Endothelial cell of umbilical vein (primary cell): ENCODE results near the gene NXPE2. TPM values are rescaled to one million over a fixed set of nuclear protein-coding genes. Genes with fewer than 3 reads are reported as not detected.

Experiments
- BruUV-seq: library from RNA; stranded (reverse); fragments of 400-500 nt; replicated peaks from 2 replicates; lab custom pipeline; 2021; lab: Mats Ljungman, UMichigan
- CTCF ChIA-PET: fragments of 300-600, 350-600 bp; sonication (Branson Sonifier 250); formaldehyde crosslinking; loops from one replicate; lab custom pipeline; 2021; ENCODE audit warnings: antibody characterized with exemption, inconsistent platforms; lab: Charles Lee
- POLR2A ChIA-PET: fragments of 300-600, 350-600 bp; sonication (Branson Sonifier 250); formaldehyde crosslinking; loops from one replicate; lab custom pipeline; 2021; ENCODE audit warnings: antibody characterized with exemption, inconsistent platforms; lab: Charles Lee
- DNase-seq: peaks from one replicate; pipeline ENCODE4 v3.0.0-alpha.2; 2011; ENCODE audit warnings: low read depth, low spot score
- FAIRE-seq: peaks from 2 replicates; lab custom pipeline; 2011; peaks lifted over from hg19 to GRCh38; lab: Jason Lieb, UNC
- H2AFZ ChIP-seq: 2 replicates; pipeline ENCODE4 v1.6.0; 2012; ENCODE audit warnings: low read depth, low read length, control low read depth, inconsistent platforms
- H3K27ac ChIP-seq: 2 replicates; pipeline ENCODE4 v1.5.1; 2011; ENCODE audit warnings: low read depth, mild to moderate bottlenecking, control low read depth, low read length, moderate library complexity; ENCODE audit not compliant: insufficient read depth
- H3K27me3 ChIP-seq, 2 experiments: 2 replicates each; pipeline versions ENCODE4 v1.6.0 to v1.6.1; 2011; ENCODE audit warnings: low read length in 2 of 2, mixed read lengths in 1 of 2; ENCODE audit not compliant: control insufficient read depth in 2 of 2, insufficient read depth in 2 of 2
- H3K36me3 ChIP-seq, 2 experiments: 2 replicates in 1 of 2; 3 replicates in 1 of 2; pipeline ENCODE4 v1.5.1; 2011; ENCODE audit warnings: low read length in 2 of 2, mild to moderate bottlenecking in 1 of 2, moderate library complexity in 1 of 2; ENCODE audit not compliant: control insufficient read depth in 2 of 2, insufficient read depth in 2 of 2; ENCODE audit errors: extremely low read depth in 1 of 2
- H3K4me1 ChIP-seq: 3 replicates; pipeline ENCODE4 v1.5.1; 2011; ENCODE audit warnings: mild to moderate bottlenecking, low read length; ENCODE audit not compliant: control insufficient read depth, insufficient read depth; ENCODE audit errors: extremely low read depth
- H3K4me2 ChIP-seq: 2 replicates; pipeline ENCODE4 v1.6.1; 2011; ENCODE audit warnings: low read length, control low read depth, mixed read lengths; ENCODE audit not compliant: insufficient read depth
- H3K4me3 ChIP-seq, 3 experiments: fragments of 200-600 bp in 1 of 3; sonication (generic), shearing (Covaris generic) in 1 of 3; replicated peaks in 1 of 3; 2 replicates each; pipeline ENCODE4 v1.5.1; 2011 to 2016; ENCODE audit warnings: control low read depth in 3 of 3, low read length in 3 of 3, mild to moderate bottlenecking in 2 of 3, inconsistent platforms in 1 of 3, low read depth in 1 of 3, moderate library complexity in 1 of 3; ENCODE audit not compliant: insufficient read depth in 1 of 3
- H3K79me2 ChIP-seq: 2 replicates; pipeline ENCODE4 v1.6.0; 2012; ENCODE audit warnings: low read length, inconsistent platforms; ENCODE audit not compliant: control insufficient read depth, insufficient read depth
- H3K9ac ChIP-seq: replicated peaks from 2 replicates; pipeline ENCODE3; 2011; ENCODE audit warnings: low read length, control low read depth; ENCODE audit not compliant: insufficient read depth; ENCODE audit errors: extremely low read depth
- H3K9me1 ChIP-seq: replicated peaks from 3 replicates; pipeline ENCODE4 v1.6.0; 2011; ENCODE audit warnings: mild to moderate bottlenecking, low read length; ENCODE audit not compliant: control insufficient read depth, insufficient read depth; ENCODE audit errors: extremely low read depth
- H3K9me3 ChIP-seq: replicated peaks from 2 replicates; pipeline ENCODE4 v1.5.1; 2012; ENCODE audit warnings: low read length, inconsistent platforms; ENCODE audit not compliant: control insufficient read depth, insufficient read depth
- H4K20me1 ChIP-seq: replicated peaks from 2 replicates; pipeline ENCODE3; 2011; ENCODE audit warnings: mild to moderate bottlenecking, low read length; ENCODE audit not compliant: control insufficient read depth, insufficient read depth; ENCODE audit errors: extremely low read depth
- FOS ChIP-seq: IDR thresholded peaks from 2 replicates; pipeline ENCODE4 v1.6.1; 2011; ENCODE audit warnings: mild to moderate bottlenecking, low read length, moderate library complexity, borderline replicate concordance; ENCODE audit not compliant: insufficient read depth
- GATA2 ChIP-seq: IDR thresholded peaks from 2 replicates; pipeline ENCODE4 v1.7.0; 2011; ENCODE audit warnings: low read depth, mild to moderate bottlenecking, moderate library complexity, mixed read lengths, low read length; ENCODE audit not compliant: insufficient read length, insufficient read depth
- POLR2AphosphoS5 ChIP-seq: IDR thresholded peaks from 2 replicates; pipeline ENCODE4 v1.6.1; 2012; ENCODE audit warnings: low read depth, mild to moderate bottlenecking, control low read depth, low read length, moderate library complexity; ENCODE audit not compliant: insufficient read depth
- dilution Hi-C: fragments of 300-500 bp; cut with MboI; formaldehyde crosslinking; loops from one replicate; pipeline ENCODE4 v1.15.0; 2019; ENCODE audit warnings: low sequenced_read_pairs; ENCODE audit not compliant: extremely low pct_ligation_motif_present
- intact Hi-C: fragments of 100-400 bp; cut with micrococcal nuclease; formaldehyde crosslinking; loops from one replicate; pipeline ENCODE4 v1.10.0; 2022
- polyA plus RNA-seq, 4 experiments: library from polyadenylated mRNA; depleted of rRNA in 3 of 4; stranded (reverse) in 3 of 4; unstranded in 1 of 4; fragments of >200 nt; gene quantifications; 2 replicates each; pipeline versions ENCODE4 v1.2.1 to v1.2.3, GENCODE V29; 2011 to 2012; ENCODE audit warnings: missing spikeins in 1 of 4
- total RNA-seq: library from RNA; stranded (reverse); gene quantifications from 2 replicates; pipeline ENCODE4 v1.2.3, GENCODE V29; 2021
- TF ChIP-seq, protein P1 (sequence below), 2 donors: IDR thresholded peaks; 1 replicate in 1 of 2; 2 replicates in 1 of 2; pipeline ENCODE4 v1.5.1; 2011; ENCODE audit warnings: low read length in 2 of 2, mild to moderate bottlenecking in 2 of 2, moderate library complexity in 2 of 2, control low read depth in 1 of 2, inconsistent platforms in 1 of 2, low read depth in 1 of 2; ENCODE audit not compliant: insufficient read depth in 1 of 2; ENCODE audit errors: extremely low read depth in 1 of 2

NXPE2 gene
- total and polyA plus RNA-seq, 2 donors (not counting 3 experiments of a cell fraction or from before 2014, with no cell fraction given), result not detected

DNA sequence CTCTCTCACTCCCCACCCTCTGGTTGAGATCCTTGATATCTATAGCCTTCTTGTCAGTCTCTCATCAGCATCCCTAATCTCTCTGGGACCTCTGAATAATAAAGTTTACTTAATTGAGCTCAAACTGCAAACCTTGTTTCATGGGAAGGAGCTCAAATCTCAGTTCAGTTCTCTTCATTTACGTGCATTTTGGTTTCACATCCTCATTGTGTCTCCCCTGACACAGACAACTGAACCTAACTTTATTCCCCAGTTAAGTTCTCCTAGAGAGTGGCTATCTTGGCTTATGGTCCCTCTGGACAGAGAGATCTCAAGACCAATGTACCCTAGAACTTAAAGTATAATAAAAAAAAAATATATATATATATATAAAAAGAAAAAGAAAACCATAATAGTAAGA is 47.3 kb downstream of the NXPE2 start:
- H3K4me3 ChIP-seq, result no peak overlapping the region
- ChIA-PET POLR2A (no interaction called here), CTCF (interaction anchor here (2.7 kb wide), 1 partner anchor 13 kb away, joined by 11 read pairs; no protein-coding TSS in a partner anchor)
- H3K36me3 ChIP-seq, result no peaks in the 10 kb centered on the region
- no peak overlapping the region for H3K4me2 ChIP-seq
- H3K9ac ChIP-seq, result no peak overlapping the region
- no peak overlapping the region for H3K27ac ChIP-seq
- H4K20me1 ChIP-seq, result no peaks in the 10 kb centered on the region
- FAIRE-seq (no peak), DNase-seq (no peak)
- H3K4me1 ChIP-seq, result no peaks in the 10 kb centered on the region
- H3K9me3 ChIP-seq, result no peaks in the 10 kb centered on the region
- no peaks in the 10 kb centered on the region for H3K9me1 ChIP-seq
- no peaks in the 10 kb centered on the region for H3K27me3 ChIP-seq
- no peaks in the 10 kb centered on the region for H3K79me2 ChIP-seq
- TF ChIP-seq GATA2, result no peak
- TF ChIP-seq FOS, result no peak
- no peak for TF ChIP-seq POLR2AphosphoS5
- TF ChIP-seq, protein P1, sequence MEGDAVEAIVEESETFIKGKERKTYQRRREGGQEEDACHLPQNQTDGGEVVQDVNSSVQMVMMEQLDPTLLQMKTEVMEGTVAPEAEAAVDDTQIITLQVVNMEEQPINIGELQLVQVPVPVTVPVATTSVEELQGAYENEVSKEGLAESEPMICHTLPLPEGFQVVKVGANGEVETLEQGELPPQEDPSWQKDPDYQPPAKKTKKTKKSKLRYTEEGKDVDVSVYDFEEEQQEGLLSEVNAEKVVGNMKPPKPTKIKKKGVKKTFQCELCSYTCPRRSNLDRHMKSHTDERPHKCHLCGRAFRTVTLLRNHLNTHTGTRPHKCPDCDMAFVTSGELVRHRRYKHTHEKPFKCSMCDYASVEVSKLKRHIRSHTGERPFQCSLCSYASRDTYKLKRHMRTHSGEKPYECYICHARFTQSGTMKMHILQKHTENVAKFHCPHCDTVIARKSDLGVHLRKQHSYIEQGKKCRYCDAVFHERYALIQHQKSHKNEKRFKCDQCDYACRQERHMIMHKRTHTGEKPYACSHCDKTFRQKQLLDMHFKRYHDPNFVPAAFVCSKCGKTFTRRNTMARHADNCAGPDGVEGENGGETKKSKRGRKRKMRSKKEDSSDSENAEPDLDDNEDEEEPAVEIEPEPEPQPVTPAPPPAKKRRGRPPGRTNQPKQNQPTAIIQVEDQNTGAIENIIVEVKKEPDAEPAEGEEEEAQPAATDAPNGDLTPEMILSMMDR (IDR thresholded peaks at IDR 0.05; ENCODE audit: extremely low read depth in 1 of 2, insufficient read depth in 1 of 2, low read depth in 1 of 2, low read length in 2 of 2), result no peak
- BruUV-seq, result no TSS peak
- intact Hi-C loops, result no loop called here
- no peak overlapping the region for H2AFZ ChIP-seq
- dilution Hi-C loops, result no loop called here

DNA sequence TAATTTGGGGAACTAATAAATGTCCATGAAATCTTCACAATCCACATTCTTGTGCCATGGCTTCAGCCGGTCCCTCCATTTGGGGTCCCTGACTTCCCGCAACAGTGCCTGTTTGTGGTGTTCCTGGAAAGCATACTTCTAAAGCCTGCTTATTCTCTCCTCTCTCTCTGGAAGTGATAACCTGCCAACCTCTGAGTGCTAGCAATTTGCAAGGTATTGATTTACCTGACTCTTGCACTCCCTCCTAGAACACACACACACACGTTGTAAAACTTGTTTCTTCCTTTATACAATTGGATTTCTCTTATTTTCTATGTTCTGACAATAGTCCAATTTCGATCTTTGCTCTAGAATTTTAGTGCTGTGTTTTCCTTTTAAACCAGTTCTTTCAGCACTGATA is 58.5 kb downstream of the NXPE2 start:
- H4K20me1 ChIP-seq, result no peaks in the 10 kb centered on the region
- FAIRE-seq (no peak), DNase-seq (no peak)
- H3K9ac ChIP-seq, result no peak overlapping the region
- no peaks in the 10 kb centered on the region for H3K4me1 ChIP-seq
- dilution Hi-C loops, result no loop called here
- ChIA-PET CTCF (no interaction called here), POLR2A (no interaction called here)
- no peaks in the 10 kb centered on the region for H3K79me2 ChIP-seq
- intact Hi-C loops, result no loop called here
- H3K27ac ChIP-seq, result no peak overlapping the region
- no peaks in the 10 kb centered on the region for H3K36me3 ChIP-seq
- no TSS peak for BruUV-seq
- no peak overlapping the region for H3K4me3 ChIP-seq
- H3K9me3 ChIP-seq, result no peaks in the 10 kb centered on the region
- TF ChIP-seq, protein P1 (IDR thresholded peaks at IDR 0.05; ENCODE audit: extremely low read depth in 1 of 2, insufficient read depth in 1 of 2, low read depth in 1 of 2, low read length in 2 of 2), result no peak
- no peak for TF ChIP-seq GATA2
- no peak overlapping the region for H2AFZ ChIP-seq
- no peaks in the 10 kb centered on the region for H3K9me1 ChIP-seq
- H3K27me3 ChIP-seq, result peaks cover 0 to 2% of the 10 kb centered on the region in 2 experiments
- H3K4me2 ChIP-seq, result no peak overlapping the region
